GM10248 (cell line): ENCODE measurements around the gene DSCAM.

Source experiments
- CTCF ChIA-PET: fragments of 300-600 bp; sonication (Branson Sonifier 250); formaldehyde crosslinking; extraction: SDS; loops from one replicate; lab custom pipeline; 2021; ENCODE audit warnings: antibody characterized with exemption; lab: Yijun Ruan, JAX
- POLR2A ChIA-PET: fragments of 350-650 bp; sonication (Branson Sonifier 250); formaldehyde crosslinking; extraction: SDS; loops from one replicate; lab custom pipeline; 2020; ENCODE audit warnings: antibody characterized with exemption; lab: Yijun Ruan, JAX
- DNase-seq: peaks from one replicate; pipeline ENCODE4 v3.0.0; 2012; ENCODE audit errors: extremely low spot score
- CTCF ChIP-seq: IDR thresholded peaks from 2 replicates; pipeline ENCODE4 v1.5.1; 2012; ENCODE audit warnings: mild to moderate bottlenecking, low read depth; ENCODE audit errors: extremely low read depth, missing control alignments, control extremely low read depth

Gene DSCAM

GRCh38 chr21:40662889-40663288, 184.1 kb downstream of the DSCAM start:
- POLR2A ChIA-PET: no interaction called here

GRCh38 chr21:40660461-40660860, 186.5 kb downstream of the DSCAM start:
- no peak for TF ChIP-seq CTCF
- ChIA-PET POLR2A (no interaction called here), CTCF (no interaction called here)
- DNase-seq: no peak

More at GRCh38 chr21:40662889-40663288, 184.1 kb downstream of the DSCAM start:
- CTCF ChIA-PET: no interaction called here
- DNase-seq: no peak
- TF ChIP-seq CTCF: no peak

- CTCF ChIA-PET: no interaction called here
- DNase-seq: no peak
- POLR2A ChIA-PET: no interaction called here
- no peak for TF ChIP-seq CTCF
These were observed 188.6 kb downstream of the DSCAM start for GRCh38 chr21:40658311-40658710.

GRCh38 chr21:40652436-40652835, 194.5 kb downstream of the DSCAM start:
- ChIA-PET CTCF (interaction anchor here (1.4 kb wide), 1 partner anchor 9 kb away, joined by 4 read pairs; no protein-coding TSS in a partner anchor), POLR2A (no interaction called here)
- no peak for TF ChIP-seq CTCF

GRCh38 chr21:40647706-40648105, 199.3 kb downstream of the DSCAM start:
- ChIA-PET POLR2A (no interaction called here), CTCF (no interaction called here)
- no peak for DNase-seq
- TF ChIP-seq CTCF: no peak

More at GRCh38 chr21:40652436-40652835, 194.5 kb downstream of the DSCAM start:
- no peak for DNase-seq

GRCh38 chr21:40646651-40647050, 200.3 kb downstream of the DSCAM start:
- no peak for TF ChIP-seq CTCF
- no peak for DNase-seq
- ChIA-PET CTCF (no interaction called here), POLR2A (no interaction called here)

- no peak for DNase-seq
- CTCF ChIA-PET: no interaction called here
- POLR2A ChIA-PET: no interaction called here
These were observed 205.9 kb downstream of the DSCAM start for GRCh38 chr21:40641042-40641441.

More at GRCh38 chr21:40641042-40641441, 205.9 kb downstream of the DSCAM start:
- TF ChIP-seq CTCF: no peak
